T47D (cell line): ENCODE results near the gene VSIG2.

Experiments used
- DNase-seq, 2 experiments: peaks; one replicate each; pipeline versions ENCODE4 v3.0.0 to v3.0.0-alpha.2; 2011 to 2012; ENCODE audit warnings: low read depth in 1 of 2, low spot score in 1 of 2
- JUND ChIP-seq: IDR thresholded peaks from 2 replicates; pipeline ENCODE4 v1.6.1; 2012; ENCODE audit warnings: low read depth
- in situ Hi-C: cut with HindIII; loops from 2 replicates; pipeline ENCODE4 v1.10.0; 2016; ENCODE audit warnings: low sequenced_read_pairs, low pct_unique_long_range_greater_than_20kb

Gene VSIG2

GRCh38 chr11:124760806-124761205, 8.8 kb upstream of the VSIG2 start:
- no peak for TF ChIP-seq JUND
- no peak for DNase-seq
- in situ Hi-C loops = no loop called here

- DNase-seq = no peak
These were observed 8.2 kb upstream of the VSIG2 start for GRCh38 chr11:124760205-124760652.

DNA sequence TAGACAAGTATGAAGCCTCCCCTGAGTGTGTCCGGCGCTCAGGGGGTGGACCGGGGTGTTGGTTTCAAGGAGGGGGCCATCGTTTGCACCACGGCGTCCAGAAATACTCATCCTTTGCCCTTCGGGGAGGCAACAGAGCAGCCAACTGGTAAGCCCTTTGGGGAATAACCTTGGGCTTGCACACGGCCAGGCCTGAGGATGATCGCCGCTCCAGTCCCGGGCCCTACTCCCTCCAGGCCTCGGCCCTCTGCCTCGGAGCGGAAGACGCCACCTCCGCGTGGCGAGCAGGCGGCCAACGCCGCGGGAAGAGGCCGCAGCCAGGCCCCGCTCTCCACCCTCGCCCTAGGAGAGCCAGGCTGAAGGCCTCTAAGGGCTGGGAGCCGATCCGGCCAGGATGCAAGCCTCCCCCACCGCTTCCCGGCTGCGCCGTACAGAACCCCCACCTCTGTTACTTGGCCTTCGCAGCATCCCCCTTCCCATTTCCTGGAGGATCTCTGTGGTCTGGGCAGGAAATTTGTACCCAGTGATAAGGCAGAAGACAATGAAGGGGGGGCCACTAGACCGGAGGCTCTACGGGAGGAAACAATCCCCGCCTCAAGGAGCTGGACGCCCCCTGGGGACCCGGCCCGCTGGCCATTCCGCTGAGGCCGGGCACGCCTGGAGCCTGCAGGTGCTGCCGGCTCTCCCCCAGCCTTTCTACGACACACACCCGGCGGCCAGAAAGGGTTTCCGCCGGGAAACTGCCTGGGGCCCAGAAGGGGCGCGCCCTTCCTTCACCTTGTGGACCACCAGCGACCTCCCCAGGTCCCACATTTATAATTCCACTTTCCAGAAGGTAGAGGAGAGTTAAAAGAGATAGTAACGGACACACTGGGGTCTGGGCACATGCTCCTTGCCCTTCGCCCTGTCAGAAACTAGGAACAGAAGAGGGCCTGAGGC, 7.5 kb upstream of the VSIG2 start:
- no peak for DNase-seq
- TF ChIP-seq JUND = no peak
- in situ Hi-C loops = no loop called here

More at GRCh38 chr11:124760205-124760652, 8.2 kb upstream of the VSIG2 start:
- no peak for TF ChIP-seq JUND
- in situ Hi-C loops = no loop called here

DNA sequence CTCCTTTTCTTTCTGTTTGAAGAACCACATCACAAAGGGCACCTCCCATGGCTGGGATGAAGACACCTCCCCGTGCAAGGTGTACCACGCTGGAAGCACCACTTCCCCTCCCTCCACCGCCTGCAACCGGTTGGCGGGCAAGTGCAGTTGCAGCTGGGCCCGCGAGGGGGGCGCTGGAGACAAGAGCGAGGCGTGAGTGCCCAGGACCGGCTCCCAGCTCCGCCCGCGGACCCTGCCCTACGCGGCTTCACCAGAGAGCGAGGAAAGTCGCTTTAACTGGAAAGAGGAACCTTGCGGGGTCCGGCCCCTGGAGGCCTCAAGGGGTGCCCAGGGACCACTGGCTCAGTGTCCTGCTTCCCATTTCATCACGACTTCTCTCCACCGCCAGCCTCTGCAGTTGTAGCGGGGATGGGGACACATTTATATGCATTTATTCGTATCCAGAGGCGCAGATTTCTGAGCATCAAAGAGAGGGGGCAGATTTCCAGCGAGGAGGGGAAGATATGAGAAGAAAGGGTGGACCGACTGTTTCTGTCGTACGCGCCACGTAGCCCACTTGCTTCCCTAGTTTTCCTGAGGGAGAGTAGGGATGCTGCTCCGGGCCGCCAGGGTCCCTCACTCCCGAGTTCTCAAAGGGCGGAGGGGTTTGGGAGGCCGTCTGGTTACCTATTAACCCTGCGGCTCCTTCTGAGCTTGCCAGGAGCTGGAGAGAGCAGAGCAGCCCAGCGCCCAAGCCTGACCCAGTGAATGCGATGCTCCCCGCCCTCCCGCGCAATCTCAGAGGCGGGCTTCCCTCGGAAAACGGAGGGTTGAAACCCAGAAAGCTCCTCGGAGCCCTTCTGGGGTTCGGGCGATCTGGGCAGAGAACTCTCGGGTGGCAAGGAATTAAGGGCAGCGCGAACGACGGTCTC, 6.6 kb upstream of the VSIG2 start:
- peak; percentile 81 to 84 for DNase-seq
- in situ Hi-C loops = no loop called here
- TF ChIP-seq JUND = no peak

- TF ChIP-seq JUND = no peak
- DNase-seq = no peak
- in situ Hi-C loops = no loop called here
These were observed 5.3 kb upstream of the VSIG2 start for GRCh38 chr11:124757320-124757719.

DNA sequence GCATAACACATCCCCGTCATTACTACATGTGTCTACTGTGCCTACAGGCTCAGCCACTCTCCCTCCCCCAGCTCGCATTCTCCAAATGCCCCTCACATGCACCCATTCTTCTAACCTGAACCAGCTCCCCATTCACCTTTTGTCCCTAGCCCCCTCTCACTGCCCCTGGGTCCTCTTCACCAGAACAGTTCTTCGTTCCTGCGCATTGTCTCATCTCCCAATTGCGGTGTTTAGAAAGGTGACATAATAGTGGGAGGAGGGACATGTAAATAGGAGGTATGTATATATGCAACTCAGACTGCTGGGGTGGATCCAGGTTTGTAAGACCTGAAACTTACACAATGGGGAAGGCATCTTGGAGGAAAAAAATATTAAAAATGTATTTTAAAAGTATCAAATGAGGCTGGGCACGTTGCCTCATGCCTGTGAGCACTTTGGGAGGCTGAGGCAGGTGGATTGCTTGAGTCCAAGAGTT, 4.7 kb upstream of the VSIG2 start:
- DNase-seq = peak; percentile 73 to 79
- in situ Hi-C loops = no loop called here
- no peak for TF ChIP-seq JUND

- DNase-seq = no peak
- in situ Hi-C loops = no loop called here
- no peak for TF ChIP-seq JUND
These were observed 4.1 kb upstream of the VSIG2 start for GRCh38 chr11:124756033-124756752.

DNA sequence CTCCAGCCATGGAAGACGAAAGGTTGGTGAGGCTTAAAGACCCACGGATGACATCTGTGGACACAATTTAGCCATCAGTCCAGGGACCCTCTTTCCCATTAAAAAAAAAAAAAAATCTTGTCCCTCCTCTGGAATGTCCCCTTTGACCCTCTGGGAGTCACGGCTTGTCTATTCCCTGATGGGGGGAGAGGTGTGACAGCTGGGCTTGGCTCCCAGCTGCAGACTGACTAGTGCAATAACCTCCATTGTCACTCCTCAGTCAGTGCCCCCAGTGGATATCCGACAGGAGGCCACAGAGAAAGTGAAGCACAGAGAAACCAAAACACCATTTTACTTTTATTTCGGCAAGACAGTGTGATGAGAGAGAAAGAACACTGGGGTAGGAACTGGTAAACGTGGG, 2.7 kb upstream of the VSIG2 start:
- in situ Hi-C loops = no loop called here

DNA sequence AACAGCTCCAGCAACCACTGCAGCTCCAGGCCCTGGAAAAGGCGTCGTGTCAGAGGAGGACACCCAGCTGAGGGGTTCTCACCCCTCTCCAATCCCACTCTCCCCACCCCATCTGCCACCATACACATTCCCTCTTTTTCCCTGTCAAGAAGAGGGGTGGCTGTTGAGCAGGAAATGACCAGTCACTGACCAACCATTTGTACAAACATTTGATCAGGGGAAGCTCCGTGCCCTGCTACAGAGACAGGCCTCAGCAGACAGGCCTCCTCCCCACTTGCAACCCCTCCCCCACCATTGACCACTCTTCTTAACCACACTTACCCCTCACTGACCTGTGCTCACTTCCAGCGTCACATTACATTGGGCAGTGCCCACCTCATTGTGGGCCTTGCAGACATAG, 2.3 kb upstream of the VSIG2 start:
- in situ Hi-C loops = no loop called here

More for the DNA sequence above, 2.7 kb upstream of the VSIG2 start:
- no peak for TF ChIP-seq JUND
- DNase-seq = no peak

GRCh38 chr11:124753624-124754023, 1.6 kb upstream of the VSIG2 start:
- in situ Hi-C loops = no loop called here
- no peak for TF ChIP-seq JUND
- DNase-seq = no peak

More for the DNA sequence above, 2.3 kb upstream of the VSIG2 start:
- TF ChIP-seq JUND = no peak
- DNase-seq = no peak

GRCh38 chr11:124753205-124753604, 1.1 kb upstream of the VSIG2 start:
- in situ Hi-C loops = no loop called here
- TF ChIP-seq JUND = no peak
- no peak for DNase-seq

DNA sequence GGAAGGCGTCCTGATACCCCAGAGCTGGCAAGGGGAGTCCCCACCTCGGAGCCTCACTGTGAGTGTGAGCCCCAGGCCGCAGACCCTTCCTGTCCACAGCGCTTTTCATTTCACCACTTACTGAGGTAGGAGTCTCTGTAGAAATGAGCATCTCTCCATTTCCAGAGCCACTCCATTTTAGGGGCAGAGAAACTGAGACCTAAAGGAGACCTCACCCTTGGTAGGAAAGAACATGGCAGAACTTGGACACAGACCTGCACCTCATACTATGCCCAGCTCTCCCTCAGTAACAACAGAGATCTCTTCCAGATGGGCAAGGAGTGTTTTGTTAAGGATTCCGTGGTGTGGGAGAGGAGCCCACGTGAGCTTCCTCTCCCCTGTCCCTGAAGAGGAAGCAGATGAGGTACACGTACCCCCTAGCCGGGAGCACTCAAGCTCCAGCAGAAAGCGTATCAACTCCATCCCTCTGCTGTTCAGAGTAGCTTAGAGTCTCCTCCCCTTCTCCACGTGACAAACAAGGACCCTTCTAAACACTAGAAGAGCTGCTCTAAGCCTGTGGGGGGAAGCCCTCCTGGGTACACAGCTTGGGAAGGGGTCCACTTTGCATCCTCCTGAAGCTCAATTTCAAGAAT, 532 bp upstream of the VSIG2 start:
- no peak for DNase-seq
- TF ChIP-seq JUND = no peak
- in situ Hi-C loops = no loop called here
